COLO668 (cell line): ENCODE results near the gene CCDC88C.
"Not testable (repeated sequence)": the region's sequence is repeated elsewhere in the genome, so short reads cannot be mapped to it uniquely, and the experiment has no call there.

Source experiments
- DNase-seq: peaks from one replicate; lab custom pipeline; 2025; ENCODE audit not compliant: unreplicated experiment; lab: John Stamatoyannopoulos, UW

Gene CCDC88C

DNA sequence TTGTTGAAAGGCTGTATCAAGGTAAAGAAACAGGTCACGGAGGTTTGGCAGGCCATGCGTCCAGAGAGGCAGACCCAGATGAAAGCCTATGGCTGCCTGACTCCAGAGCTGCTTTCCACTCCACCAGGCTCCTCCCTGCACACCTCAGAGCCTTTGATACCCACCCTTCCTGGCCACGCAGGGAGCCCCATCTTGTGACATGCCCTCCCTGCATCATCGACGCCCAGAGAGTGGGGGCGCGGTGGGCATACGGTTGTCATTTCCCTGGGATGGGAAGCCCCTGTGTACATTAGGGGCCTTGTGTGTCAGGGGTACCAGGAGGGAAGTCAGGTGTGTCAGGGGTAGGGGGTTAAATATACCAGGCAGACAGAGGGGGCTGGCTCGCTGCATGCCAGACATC is 142.8 kb downstream of the CCDC88C start:
- no peak for DNase-seq

DNA sequence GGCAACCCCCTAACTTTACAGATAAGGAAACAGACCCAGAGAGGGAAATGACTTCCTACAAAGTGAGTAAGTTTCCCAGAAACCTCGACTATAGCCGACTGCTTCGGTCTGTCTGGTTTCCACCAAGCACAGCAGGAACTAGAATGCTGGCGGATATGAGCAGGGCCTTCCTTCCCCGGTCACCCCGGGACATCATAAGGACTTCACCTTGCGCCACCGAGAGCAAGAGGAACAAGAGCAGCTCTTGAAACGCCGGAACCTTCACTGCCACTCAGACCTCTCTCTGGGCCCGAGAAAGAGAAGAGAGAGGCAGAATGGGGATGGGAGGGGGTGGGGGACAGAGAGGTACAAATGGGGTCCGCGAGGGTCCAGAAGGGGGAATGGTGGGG is 143.7 kb downstream of the CCDC88C start:
- no peak for DNase-seq

DNA sequence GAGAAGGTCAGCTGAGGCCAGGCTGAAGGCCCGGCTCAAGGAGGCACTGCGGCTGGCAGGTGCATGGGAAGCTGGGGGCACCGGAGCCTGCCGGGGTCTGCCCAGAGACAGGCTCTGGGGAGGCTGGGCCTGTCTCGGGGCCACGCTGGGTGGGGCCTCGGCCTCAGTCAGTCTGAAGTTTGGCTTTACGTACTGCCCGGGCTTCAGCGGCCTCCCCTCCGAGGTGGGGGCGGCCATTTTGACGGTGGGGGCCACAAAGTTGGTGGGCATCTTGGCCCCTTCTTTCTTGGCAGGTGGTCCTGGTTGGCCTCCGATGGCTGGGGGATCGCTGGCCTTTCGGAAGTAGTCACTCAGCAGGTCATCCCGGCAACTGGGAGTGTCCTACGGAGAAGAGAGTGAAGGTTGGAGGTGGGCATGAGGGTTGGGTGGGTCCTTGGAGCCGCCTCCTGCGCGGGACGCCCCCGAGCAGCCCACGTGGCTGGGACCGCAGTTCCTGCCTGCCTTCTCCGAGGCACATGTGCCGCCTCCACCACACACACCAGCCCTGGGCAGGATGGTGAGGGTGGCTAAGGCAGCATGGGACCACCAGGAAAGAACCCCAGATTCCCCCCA is 144.2 kb downstream of the CCDC88C start:
- no peak for DNase-seq

DNA sequence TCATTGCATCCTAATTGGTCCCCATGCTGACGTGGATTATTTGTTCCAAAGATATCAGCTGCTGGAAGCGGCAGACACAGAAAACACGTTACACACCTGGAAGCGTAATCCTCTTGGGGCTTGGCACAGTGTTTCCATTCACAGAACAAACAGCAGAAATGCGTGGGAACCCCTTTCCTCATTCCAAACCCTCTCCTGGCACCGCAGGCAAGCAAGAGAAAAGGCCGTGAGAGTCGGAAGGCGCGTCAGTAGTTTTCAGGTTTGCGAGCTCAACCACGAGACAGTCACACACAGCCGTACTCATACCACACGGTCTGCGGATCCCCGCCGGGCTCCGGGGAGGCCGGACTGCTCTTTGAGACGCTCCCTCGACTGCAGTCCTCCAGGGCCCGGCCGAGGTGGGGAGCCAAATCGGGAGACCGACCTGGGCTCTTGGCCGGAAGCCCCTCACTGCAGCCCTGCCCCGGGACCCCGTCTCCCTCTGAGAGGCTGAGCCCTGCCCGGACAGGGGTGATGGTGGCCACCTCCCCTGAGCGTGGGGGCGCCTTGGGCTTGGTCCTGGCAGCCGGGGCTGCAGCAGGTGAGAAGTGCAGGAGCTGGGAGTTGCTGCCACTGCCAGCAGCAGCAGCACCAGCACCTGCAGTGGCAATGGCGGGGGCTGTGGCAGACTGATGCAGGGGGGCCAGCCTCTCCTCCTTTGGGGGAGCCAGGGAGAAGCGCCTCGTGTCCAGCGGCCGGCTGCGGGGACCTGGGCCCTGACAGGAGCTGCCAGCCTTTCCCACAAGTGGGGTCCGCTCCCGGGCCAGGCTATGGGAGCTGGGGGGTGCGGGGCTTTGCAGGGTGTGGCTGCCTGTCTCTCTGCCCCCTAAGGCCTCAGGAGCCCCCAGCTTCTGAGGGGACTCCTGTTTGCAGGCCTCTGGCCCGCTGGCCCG is 145.0 kb downstream of the CCDC88C start:
- DNase-seq: no peak

DNA sequence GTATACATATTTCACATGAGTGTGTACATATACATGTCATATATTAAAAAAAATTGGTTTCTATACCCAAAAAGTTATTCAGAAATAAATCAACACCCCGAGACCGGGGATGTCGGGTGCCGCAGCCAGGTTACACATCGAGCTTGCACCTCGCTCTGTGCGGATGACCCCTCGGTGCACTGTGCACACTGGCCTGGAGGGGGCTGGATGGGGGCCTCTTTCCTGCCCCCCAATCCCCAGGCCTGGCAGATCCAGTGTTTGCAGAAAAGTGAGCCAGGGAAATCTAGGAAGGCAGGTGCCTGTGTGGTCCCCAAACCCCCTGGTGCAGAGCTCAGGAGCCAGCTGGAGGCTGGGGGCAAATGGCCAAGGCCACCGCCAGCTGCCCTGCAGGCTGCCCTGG is 146.0 kb downstream of the CCDC88C start:
- DNase-seq: no peak

DNA sequence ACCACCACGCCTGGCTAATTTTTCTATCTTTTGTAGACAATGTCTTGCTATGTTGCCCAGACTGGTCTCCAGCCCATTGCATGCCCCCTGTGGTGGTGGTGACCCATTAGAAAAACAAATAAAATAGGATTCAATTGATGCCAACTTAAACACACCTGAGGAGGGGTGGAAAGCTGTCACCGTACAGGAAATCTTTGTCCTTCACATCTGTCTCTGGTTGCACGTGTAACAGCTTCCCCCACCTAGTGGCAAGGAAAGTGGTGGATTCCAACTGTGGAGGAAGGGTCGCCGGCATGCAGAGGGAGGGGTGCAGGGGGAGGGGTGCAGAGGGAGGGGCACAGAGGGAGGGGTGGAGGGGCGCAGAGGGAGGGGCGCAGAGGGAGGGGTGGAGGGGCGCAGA is 147.0 kb downstream of the CCDC88C start:
- no peak for DNase-seq

DNA sequence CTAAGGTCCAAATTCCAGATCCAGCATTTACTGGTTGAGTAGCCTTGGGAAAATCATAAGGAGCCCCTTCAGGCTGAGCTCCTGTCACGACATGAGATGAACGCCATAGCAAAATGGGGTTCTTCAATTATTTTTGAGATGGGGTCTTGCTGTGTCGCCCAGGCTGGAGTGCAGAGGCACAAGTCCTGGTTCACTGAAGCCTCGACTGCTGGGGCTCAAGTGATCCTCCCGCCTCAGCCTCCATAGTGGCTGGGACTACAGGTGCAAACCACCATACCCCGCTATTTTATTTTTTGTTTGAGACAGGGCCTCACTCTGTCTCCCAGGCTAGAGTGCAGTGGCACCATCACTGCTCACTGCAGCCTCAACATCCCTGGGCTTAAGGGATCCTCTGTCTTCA is 147.4 kb downstream of the CCDC88C start:
- DNase-seq: no peak

DNA sequence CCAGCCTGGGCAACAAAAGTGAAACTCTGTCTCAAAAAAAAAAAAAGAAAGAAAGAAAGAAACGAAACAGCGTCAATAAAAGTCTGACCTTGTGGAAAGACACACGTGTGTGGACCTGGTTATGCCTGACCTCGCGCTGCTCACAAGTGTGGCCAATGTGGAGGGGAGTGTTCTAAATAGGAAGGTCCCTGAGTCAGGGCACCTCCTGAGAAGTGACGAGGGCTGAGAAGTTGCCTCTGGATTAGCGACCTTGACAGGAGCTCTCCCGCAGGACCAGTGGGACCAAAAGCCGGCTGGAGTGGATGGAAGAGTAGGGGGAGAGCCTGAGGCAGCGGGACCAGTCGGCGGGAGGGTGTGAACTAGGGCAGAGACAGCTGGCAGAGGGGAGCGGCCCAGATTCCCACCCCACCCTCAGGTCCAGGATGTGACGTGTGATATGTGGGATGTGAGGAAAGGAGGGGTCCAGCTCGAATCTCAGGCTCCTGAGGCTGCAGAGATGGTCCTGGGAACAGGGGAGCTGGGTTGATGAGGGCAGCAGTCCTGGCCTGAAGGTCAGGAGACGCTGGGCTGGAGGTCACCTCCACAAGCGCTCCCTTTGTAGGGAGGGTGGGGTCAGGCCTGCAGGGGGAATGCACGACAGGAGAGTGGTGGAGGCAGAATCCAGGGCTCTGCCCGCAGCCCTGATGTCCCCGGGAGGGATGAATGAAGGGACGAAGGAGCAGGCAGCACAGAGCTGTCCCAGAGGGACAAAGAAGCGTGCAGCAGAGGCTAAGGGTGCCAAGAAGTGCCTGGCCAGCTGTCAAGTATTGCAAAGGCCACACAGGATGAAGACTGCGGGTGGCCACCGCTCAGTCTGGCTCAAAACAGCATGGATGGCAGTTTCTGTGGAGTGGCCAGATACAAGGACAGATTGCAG is 148.3 kb downstream of the CCDC88C start:
- no peak for DNase-seq

DNA sequence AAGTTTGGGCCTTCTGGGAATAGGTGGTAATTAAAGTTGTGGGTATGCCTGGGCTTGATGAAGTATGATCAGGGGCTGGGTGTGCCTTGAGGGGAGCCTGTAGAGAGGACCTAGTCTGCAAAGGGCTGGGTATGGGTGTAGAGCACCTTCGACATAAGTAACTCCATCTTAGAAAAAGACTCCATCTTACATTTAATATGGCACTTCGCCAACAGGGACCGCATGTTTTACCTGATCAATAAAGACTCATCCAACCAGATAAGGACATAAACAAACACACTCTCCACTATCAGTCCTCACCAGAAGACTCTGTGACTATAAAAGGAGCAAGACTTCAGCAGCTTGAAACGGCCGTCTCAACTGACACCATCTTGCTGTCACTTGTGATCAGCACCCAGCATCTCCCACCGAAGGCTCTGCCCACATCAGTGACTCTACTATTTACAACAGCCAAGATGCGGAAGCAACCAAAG is 149.6 kb downstream of the CCDC88C start:
- no peak for DNase-seq

DNA sequence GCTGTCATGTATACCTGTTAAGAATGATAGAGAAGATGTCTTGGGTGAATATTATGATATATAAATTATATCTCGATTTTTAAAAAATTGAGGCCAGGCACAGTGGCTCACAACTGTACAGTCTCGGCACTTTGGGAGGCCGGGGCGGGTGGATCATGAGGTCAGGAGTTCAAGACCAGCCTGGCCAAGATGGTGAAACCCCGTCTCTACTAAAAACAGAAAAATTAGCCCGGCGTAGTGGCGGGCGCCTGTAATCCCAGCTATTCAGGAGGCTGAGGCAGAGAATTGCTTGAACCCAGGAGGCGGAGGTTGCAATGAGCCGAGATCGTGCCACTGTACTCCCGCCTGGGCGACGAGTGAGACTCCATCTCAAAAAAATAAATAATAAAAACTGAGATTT is 151.3 kb downstream of the CCDC88C start:
- DNase-seq: not testable (repeated sequence)

DNA sequence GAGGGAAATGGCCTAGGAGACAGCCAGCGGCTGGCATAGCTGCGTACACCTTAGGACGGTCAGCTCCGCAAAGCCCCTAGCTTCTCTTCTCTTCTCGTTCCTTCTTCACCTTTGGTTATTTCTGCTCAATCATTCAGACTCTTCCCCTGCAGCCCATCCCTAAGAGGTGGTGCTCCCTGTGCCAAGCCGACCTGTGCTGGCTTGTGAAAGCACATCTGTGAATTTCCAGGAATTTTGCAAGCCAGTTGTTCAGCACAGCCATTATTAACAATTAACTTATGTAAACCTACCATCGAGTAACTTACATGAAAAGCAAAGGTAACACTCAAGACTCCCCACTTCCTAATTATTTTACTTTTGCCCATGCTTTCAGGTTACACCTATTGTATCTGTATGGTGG is 152.2 kb downstream of the CCDC88C start:
- no peak for DNase-seq

DNA sequence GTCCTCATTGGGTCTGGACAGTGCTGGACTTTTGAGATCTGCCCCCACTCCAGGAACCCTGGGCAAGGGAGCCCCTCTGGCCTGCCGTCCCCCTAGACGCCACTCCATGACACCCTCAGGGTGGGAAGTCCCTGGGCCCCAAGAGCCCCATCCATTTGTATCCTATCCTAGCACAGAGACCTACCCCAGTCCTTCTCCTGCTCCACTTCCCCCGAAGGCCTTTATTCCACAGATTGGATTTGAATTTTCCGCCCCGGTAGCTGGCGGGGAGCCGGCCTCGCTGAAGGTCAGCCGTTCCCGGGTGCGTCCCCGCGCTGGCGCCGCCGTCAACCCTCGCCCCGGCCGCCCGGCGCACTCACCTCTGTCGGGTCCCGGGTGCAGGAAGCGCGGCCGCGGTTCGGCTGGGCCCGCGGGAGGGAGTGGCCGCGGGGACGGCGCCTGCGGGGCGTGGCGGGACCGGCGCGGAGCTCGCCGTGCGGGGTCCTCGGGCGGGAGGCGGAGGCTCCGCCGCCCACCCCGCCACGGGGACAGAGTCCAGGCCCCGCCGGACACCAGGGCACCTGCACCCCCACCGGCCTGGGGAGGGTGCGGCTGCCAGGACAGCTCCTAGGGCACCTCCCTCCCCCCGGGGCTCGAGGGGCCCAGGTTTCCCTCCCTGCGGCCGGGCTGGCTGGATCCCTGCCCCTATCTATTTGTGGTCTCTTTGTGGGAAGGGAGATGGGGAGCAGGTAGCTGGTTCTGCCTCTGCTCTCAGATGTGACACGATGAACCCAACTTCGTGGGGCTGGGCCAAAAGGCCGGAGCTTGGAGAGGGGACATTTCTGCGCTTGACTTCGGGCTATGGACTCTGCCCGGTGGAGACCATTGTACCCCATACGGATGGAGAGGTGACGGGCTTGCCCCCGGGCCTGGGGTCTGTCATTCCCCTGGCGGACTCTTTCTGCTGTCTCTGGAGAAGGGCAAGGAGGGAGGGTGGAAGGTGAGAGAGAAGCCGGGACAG is 153.2 kb downstream of the CCDC88C start:
- DNase-seq: peak; percentile 64

DNA sequence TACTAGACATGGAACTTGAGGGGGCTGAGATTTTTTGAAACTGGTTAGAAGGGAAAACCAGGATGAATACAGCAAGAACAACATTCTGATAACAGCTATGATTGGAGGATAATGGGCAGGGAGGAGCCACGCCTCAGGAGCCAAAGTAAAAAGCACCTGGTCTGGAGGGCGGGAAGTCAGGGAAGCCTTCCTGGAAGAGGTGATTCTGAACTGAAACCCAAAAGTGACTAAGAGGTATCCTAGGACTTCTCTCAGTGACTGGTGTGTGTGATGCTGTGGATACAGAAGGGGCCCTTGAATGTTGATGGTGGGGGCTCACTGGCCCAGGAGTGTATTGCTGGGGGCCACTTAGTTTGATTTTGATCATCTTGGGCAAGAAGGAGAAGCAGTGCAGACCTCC is 154.3 kb downstream of the CCDC88C start:
- DNase-seq: no peak

DNA sequence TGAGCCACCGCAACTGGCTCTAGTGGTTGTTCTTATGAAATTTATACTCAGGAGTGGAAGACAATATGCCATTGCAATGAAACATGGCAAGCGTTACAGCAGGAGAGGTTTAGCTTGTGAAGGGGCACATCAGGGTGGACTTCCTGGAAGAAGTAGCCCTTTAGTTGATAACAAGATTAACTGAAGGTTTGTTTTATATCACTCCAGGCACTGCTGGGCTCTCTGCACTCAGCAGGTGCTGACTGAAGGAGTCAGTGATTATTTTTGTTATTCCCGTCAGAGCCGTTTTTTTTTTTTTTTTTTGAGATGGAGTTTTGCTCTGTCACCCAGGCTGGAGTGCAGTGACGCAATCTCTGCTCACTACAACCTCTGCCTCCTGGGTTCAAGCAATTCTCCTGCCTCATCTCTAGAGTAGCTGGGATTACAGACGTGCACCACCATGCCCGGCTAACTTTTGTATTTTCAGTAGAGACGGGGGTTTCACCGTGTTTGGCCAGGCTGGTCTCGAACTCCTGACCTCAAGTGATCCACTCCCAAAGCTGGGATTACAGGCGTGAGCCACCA is 155.6 kb downstream of the CCDC88C start:
- DNase-seq: no peak

DNA sequence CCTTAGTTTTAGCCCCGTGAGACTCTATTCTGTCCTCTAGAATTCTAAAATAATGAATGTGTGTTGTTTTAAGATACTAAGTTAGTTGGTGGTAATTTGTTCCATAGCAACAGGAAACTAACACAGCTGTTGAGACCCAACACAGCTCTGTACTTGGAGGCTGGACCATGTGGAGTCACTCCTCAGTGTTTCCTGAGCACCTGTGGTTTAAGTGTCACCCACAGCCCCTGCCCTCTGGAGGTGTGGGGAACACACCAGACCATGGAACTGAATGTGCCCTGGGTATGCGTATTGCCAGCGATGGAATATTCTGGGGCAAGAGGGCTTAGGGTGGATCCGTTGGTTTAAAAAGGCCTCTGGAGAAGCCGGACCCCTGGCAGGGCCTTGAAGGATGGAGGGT is 156.5 kb downstream of the CCDC88C start:
- DNase-seq: no peak

DNA sequence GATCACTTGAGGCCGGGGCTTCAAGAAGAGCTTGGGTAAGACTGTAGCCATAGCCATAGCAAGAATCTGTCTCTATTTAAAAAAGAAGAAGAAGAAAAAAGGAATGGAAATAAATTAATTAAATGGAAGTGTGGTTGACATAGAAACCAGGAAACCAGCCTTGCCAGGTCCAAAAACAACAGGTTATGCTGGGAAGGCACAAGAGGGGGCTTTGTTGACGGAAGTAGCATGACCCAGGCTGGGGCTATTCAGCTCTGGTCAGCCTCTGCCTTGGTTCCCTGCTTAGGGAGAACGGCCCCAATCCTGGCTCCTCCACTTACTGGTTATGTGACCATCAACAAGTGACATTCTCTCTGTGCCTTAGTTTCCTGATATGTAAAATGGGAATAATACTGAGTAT is 158.7 kb downstream of the CCDC88C start:
- DNase-seq: no peak

DNA sequence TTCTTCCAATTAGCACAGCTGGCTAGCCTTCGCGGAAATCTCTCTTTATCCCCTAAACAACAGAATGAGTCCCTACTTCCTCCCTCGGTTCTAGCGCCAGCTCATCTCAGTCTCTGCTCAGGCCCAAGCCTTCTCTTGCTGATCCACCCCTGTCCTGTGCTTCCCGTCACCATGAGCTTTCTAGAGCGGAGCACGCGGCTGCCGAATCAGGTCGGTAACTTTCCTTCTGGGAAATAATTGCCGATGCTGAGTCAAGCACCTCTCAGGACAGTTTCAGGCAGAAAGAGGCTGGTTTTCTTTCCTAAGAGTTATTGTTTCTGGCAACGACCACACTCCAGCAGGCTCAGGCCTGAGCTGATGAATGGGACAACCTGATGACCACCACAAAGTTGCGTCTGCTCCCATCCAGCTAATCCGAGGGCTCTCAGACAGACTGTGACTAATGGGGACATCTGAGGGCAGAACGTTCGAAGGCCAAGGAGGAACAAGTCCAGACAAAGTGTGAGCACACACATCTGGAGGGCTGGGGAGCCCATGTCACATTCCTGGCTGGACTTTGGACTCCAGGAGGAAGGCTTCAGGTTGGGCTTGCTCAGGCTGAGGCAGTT is 159.5 kb downstream of the CCDC88C start:
- DNase-seq: no peak

DNA sequence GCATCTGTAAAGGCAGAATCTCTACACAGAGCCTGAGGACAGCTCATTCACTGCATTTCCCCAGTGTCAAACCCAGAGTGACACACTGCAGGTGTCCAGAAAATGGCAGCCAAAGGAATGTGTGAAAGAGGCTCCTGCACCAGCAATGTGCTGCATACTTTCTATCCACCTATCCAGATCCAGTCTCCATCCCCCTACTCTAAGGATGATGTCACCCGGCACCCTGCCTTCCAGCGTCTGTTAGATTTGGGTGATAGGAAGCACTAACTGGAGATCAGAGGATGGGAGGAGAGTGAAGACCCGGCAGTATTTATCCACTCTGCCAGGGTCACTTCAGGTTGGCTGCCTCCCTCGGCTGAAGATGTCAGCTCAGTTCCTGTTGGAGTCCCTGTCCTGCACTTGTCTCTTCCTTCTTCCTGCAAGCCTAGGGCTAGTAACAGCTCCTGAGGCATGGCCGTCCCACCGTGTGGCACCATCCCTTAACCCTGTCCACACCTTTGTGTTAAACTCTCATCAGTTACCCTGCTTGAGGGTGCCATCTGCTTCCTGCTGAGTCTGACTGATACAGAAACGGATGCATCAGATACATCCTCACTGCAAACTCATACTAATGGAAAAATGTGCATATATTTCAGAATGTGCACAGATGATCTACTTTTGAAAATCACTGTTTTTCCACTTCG is 160.2 kb downstream of the CCDC88C start:
- DNase-seq: no peak

DNA sequence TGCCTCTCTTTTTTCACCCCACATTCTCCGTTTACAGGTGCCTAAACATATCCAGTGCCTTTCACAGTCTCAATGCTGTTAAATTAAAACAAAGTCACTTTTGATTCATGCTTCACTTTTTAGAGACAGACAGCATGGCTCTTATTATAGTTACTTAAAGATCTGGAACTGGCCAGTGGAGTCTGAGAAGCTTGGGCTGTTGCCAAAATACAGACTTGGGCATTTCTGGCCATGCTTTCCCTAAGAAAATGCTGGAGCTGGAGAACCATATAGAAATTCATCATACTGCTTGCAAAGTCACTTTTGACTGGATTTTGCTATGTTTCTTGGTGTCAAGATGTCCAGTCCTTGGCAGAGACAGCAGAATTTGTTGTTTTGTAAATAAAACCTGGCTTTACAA is 161.0 kb downstream of the CCDC88C start:
- DNase-seq: no peak
